Melanocyte of skin (primary cell): ENCODE data around the gene CYP2D6. TPM values are rescaled to one million over a fixed set of nuclear protein-coding genes. Genes with fewer than 3 reads are reported as not detected.

Experiments
- total RNA-seq, 2 donors: library from RNA; depleted of rRNA; stranded (reverse); fragments of >200 nt; gene quantifications; 2 replicates each; pipeline ENCODE4 v1.2.3, GENCODE V29; 2012

CYP2D6 gene
- under 1 TPM; 0.34 to 0.67 TPM for total RNA-seq

DNA sequence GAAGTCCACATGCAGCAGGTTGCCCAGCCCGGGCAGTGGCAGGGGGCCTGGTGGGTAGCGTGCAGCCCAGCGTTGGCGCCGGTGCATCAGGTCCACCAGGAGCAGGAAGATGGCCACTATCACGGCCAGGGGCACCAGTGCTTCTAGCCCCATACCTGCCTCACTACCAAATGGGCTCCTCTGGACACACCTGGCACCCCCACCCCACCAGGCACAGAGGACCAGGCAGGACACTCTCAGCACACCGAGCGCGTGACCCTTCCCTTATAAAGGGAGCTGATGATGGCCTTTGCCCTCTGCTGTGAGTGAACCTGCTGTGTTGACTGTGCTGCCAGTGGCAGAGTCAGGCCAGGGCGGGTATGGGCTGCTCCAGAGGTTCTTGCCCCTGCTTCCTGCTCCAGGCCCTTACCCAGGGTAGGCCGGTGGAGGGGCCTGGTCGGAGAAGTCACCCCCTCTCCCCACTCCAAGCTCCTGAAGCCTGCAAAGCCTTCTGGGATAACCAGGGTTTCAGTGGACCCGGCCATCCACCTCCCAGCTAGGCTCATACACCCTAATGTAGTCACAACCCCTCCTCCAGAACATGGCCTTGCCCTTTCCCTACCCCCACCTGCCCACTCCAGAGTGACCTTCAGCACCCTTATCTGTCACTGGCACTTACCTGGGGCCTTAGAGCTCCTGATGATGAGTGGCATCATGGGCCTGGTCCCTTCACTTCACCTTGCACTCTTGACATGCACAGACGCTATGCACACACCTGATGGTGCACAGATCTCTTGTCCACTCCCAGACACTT, at the start of gene CYP2D6:
TSS of gene CYP2D6 (minus strand) at position 172 of the 793 bp plus-strand sequence. CDS start at position 153, 19 bp downstream.

DNA sequence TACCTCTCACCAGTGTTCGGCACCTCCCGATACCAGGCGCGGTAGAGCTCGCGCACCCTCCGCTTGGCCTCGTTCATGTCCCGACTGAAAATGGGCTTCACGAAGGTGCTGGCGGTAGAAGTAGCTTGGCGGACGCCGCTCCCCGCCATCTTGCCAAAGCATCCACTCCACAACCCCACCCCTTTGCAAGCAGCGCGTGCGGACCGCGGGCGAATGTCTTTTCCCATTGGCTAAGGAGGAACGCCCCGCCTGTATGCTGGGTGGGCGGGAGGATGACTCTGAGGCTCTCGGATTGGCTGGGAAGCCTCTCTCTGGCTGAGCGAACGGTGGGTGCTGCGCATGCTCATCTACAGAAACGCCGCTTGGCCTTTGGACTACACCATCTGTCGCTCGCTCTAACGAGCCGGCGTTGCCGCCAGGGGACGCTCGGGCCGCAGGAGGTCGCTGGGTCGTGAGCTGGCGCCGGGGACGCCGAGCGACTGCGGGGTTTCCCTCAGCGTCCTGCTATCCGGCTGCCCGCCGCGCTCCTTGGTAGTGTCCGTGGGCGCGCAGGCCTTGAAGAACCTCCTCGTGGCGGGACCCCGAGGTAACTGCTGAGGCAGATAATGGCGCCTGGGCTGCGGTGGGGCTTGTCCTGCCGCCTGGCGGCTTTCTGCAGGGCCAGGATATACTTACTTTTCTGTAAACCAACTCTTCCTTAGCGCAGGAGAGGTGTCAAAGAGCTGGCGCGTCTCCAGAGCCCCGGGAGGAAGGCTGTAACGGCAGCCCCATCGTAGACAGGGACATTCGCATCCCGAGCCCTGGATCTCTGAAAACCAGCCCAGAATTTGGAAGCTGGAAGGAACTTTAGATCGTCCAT, 39.8 kb downstream of the CYP2D6 start, which contains the start of gene NDUFA6:
TSS of gene NDUFA6 (minus strand) at position 177 of the 859 bp plus-strand sequence. CDS start at position 149, 28 bp downstream.

DNA sequence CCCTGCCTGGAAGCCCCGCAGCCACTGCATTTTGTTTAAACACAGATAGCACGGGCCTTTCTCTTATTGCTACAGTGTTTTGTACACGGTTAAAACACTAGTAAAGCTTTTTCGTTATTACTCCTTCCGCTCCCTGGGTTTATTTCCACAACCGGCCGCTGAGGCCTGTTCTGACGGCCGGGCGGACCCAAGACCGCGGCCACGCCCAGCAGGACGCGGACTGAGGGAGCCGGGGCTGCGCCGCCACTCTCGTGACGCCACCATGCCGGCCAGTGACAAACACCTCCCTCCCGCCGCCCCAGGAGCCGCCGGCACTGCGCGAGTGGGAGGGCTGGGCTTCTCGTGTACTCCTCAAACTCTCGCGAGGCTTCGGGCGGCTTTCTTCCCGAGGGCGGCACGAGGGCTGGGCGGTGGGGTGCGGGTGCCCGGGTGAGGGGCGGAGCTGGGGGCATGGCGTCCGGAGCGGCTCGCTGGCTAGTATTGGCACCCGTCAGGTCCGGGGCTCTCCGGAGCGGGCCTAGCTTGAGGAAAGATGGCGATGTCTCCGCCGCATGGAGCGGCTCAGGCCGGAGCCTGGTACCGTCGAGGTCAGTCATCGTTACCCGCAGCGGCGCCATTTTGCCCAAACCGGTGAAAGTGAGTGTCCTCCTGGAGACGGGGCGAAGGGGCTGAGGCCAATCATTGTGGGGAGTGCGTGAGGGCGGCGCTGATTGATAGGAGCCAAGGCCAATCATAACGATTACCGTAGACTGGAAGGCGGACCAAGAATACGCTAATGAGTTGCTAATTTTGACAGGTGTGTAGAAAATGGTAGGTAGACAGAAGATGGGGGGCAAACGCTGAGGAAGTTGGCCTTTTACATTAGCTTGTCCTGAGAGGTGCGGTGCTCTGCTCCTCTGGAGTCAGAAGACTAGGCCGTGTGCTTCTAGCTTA, 51.0 kb downstream of the CYP2D6 start, which contains the start of gene SMDT1:
TSS of gene SMDT1 (plus strand) at position 382 of the 933 bp plus-strand sequence. CDS start at position 451, 69 bp downstream.

Other genes starting within 250 kb of the CYP2D6 start
- gene SHISA8, start 215.7 kb downstream of the CYP2D6 start, total RNA-seq = not detected
- gene TNFRSF13C, start 204.0 kb downstream of the CYP2D6 start, total RNA-seq = under 1 TPM; under 0.01 to 0.34 TPM
- gene CENPM, start 183.7 kb downstream of the CYP2D6 start, total RNA-seq = 10 to 100 TPM; 24.4 to 47.3 TPM
- 10 to 100 TPM in 1 of 2 donors, 1 to 10 TPM in 1; 4.3 to 18.6 TPM for gene SEPTIN3, start 161.4 kb downstream of the CYP2D6 start, total RNA-seq
- gene WBP2NL, start 132.0 kb downstream of the CYP2D6 start, total RNA-seq = 1 to 10 TPM in 1 of 2 donors, under 1 TPM in 1; under 0.01 to 1.0 TPM
- gene NAGA, start 60.0 kb downstream of the CYP2D6 start, total RNA-seq = 10 to 100 TPM; 36.0 to 46.8 TPM
- gene PHETA2, start 56.6 kb downstream of the CYP2D6 start, total RNA-seq = 1 to 10 TPM; 4.5 to 6.0 TPM
- gene SMDT1, start 51.1 kb downstream of the CYP2D6 start, total RNA-seq = 1 to 10 TPM; 1.3 to 7.2 TPM
- gene NDUFA6, start 40.0 kb downstream of the CYP2D6 start, total RNA-seq = 10 to 100 TPM; 41.6 to 49.6 TPM
- gene TCF20, start 139.8 kb upstream of the CYP2D6 start, total RNA-seq = 10 to 100 TPM; 26.8 to 29.3 TPM